Upper lobe of left lung (tissue), 4 donors: ENCODE data around the gene ADAM12.

Experiments
- CTCF ChIP-seq, 6 experiments: fragments of 450-650 bp in 4 of 6; fragments of 200-600 bp in 2 of 6; sonication (generic) in 2 of 6; IDR thresholded peaks; one replicate each; pipeline ENCODE4 v1.5.1; 2016 to 2019; ENCODE audit warnings: antibody characterized with exemption in 6 of 6
- POLR2A ChIP-seq, 4 donors: fragments of 450-650 bp; IDR thresholded peaks; one replicate each; pipeline ENCODE4 v1.5.1; 2016 to 2017; ENCODE audit warnings: antibody characterized with exemption in 4 of 4, mild to moderate bottlenecking in 2 of 4

DNA sequence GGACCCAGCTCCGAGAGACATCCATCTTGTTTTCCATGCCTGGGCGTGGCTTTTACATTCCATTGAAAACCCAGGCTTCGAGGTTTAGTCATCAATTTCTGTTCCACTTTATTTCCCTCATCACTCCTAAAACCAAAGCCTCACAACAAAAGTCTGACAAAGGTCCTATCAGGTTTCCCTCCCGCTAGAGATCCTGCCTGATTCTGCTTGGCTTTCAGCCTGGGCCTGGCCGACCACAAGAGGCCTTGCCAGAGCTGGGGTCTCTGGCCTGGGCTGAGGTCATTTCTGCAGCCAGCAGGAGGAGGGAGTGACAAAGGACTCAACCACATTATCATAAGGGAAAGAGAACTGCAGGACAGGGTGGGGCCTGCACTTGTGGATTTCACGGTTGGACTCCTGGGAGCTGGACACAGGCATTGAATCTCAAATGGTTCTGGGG, 324.9 kb downstream of the ADAM12 start:
- no peak for TF ChIP-seq POLR2A (IDR thresholded peaks at IDR 0.05)
- TF ChIP-seq CTCF (IDR thresholded peaks at IDR 0.05) = no peak
